GM21529 (cell line): ENCODE data around the gene ISCA2.
"Not testable (repeated sequence)": the region's sequence is repeated elsewhere in the genome, so short reads cannot be mapped to it uniquely, and the experiment has no call there.

ENCODE experiments used
- ATAC-seq: cut with Tn5 transposase; IDR thresholded peaks from one replicate; pipeline ENCODE4 v1.9.1; 2021; ENCODE audit not compliant: unreplicated experiment

The ISCA2 gene

DNA sequence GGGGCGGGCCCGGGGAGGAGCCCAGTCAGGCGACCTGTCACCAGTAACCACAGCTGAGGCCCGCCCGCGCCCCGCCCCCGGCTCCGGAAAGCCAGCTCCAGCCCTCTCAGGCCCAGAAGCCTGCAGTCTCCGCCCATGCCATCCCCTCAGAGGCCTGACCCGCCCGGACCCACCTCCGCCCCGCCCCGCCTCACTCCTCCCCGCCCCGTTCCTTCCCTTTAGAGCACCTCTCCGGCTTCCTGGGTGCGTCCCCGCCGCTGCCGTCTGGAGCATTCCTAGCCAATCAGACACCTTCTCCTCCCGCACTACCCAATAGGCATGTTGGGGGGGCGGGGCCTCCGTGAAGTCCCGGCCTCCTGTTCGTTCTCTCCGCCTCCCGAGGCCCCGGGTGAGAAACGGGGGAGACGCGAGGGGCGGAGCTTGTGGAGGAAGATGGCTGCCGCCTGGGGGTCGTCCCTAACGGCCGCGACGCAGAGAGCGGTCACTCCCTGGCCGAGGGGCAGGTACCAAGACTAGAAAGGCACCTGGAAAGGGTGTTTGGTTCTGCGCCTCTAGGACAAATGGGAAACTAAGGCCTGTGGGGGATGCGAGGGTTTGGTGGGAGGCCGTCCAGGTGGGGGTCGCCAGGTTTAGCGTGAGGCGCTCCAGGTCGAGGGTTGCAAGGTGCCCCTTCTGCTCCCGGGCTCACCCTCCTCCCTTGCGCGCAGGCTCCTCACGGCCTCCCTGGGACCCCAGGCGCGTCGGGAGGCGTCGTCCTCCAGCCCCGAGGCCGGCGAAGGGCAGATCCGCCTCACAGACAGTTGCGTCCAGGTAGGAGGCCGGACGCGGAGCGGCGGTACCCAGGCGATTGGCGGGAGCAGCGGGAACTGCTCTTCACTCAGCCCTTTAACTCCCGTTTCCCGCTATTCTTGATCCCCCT is at the start of gene ISCA2:
TSS of gene ISCA2 (plus strand) at position 423 of the 919 bp plus-strand sequence. CDS start at position 433, 10 bp downstream.
- peak; percentile 87 for ATAC-seq

DNA sequence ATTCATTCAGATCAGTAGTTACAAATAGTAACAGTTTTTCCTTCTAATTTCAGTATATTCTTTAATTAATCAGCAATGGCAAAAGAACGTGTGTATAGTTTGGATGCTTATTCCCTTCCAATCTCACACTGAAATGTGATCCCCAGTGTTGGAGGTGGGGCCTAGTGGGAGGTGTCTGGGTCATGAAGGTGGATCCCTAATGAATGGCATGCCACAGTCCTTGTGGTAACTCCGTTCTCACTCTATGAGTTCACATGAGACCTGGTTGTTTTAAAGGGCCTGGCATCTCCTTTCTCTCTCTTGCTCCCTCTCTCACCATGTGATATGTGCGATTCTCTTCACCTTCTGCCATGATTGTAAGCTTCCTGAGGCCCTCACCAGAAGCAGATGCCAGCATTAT is 48.7 kb upstream of the ISCA2 start:
- no peak for ATAC-seq

GRCh38 chr14:74454397-74454796 is 39.2 kb upstream of the ISCA2 start:
- ATAC-seq, result not testable (repeated sequence)

DNA sequence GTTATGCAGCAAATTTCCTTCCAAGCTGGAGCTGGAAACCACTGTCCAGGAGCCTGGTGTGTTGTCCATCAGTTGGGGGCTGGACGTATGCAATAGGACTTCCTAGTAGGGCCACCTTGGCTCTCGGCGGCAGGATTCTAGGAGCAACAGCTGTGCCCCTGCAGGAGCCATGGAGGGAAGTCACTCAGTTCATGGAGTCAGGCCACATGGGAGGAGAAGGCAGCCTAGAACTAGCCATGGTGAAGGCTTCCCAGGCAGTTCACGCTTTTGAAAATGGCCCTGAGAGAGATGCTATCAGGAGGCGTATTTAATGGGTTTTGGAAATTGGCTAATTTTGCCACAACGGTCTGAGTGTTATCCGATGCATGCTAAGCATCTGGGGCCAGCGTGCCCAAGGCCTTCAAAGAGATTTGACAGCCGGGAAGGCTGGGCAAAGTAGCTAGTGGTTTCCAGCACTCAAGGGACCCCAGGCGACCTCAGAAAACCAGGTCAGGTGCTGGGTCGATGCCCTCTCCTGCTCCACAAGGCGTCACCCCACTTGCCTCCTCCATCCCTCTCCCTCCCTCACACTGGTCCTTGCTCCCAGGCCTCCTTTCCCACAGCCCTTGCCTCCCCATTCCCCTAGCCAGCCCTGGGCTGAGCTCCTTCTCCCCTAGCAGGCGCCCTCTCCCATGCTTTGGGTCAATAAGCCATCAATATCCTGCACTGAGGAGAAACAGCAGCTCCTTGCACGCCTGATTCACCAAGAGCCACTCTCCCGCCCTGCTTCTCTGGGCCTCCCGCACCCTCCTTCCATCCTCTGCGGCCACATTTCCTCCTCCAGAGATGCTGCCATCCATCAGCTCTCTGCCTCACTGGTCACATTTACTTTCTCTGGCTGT is 36.6 kb upstream of the ISCA2 start:
- no peak for ATAC-seq

DNA sequence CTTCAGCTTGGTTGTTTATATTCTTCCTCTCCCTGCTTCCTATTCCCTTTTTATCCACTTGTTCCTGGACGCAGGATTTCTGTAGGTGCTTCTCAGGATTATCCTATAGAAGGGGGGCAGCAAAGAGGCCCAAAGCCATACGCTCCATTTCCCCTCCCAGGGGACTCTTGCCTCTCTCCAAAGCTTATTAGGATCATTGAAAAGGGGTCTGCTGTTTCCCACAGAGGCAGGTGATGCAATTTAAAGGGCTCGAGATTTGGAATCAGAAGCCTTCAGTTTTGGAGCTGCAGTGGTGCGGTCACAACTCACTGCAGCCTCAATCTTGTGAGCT is 36.0 kb upstream of the ISCA2 start:
- no peak for ATAC-seq

DNA sequence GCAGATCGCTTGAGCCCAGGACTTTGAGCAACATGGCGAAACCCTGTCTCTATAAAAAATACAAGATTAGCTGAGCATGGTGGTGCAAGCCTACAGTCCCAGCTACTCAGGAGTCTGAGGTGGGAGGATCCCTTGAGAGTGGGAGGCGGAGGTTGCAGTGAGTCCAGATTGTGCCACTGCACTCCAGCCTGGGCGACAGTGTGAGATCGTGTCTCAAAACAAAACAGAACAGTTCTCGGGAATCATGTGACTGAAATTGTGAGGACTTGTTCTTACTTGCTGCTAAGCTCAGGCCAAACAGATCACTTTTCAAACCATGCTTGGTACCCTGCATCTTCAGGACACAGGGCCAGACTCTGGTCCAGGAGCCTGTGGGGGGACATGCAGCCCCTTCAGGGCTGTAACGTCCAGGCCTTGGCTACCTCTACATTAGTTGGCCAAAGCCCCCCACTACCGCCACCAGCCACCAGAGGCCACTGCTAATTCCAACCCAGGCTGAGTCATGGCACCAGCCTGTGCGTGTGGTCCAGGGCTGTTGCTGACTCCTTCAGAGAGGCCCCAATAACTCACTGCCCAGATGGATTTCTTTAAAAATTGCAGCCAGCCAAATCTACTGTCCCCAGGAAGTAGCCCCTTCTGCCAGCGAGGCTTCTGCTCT is 34.1 kb upstream of the ISCA2 start:
- no peak for ATAC-seq

GRCh38 chr14:74459976-74460375 is 33.6 kb upstream of the ISCA2 start:
- no peak for ATAC-seq

- ATAC-seq, result no peak
Measured at GRCh38 chr14:74462993-74463392, 30.6 kb upstream of the ISCA2 start.

DNA sequence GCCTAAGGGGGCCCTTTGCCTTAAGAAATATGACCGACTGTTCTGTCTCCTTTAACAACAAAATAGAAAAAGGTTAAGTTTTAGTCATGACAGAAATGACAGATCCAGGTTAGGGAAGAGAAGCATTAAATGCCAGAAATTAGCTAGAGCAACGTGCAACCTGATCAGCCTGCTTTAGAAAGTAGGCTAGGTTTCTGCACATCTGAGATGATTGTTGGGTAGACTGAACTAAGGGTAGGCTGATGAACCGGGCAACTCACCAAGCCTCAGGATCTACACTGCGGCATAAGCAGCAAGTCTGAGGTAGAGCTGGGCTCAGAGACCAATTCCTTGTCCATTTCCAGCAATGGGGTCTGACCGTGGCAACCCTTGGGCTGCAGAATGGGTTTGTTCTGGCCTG is 29.9 kb upstream of the ISCA2 start:
- no peak for ATAC-seq

DNA sequence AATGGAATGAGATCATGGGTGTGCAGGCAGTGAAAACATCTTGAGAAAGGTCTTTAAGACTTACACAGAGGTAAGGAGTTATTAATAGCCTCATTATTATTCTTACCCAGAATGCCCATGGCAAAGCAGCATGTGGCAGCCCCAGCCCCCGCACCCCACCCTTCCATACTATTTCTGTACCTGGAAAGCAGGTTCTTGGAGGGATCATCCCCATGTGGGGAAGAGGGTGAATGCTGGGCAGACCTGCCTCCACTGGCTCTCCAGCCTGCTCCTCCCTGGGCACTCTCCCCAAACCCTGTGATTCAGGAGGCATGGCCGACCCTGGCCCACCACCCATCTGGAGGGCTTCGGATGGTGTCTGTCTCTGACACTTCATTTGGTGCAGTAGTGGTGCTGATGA is 28.8 kb upstream of the ISCA2 start:
- no peak for ATAC-seq

- ATAC-seq, result no peak
Measured at GRCh38 chr14:74465335-74465734, 28.2 kb upstream of the ISCA2 start.

DNA sequence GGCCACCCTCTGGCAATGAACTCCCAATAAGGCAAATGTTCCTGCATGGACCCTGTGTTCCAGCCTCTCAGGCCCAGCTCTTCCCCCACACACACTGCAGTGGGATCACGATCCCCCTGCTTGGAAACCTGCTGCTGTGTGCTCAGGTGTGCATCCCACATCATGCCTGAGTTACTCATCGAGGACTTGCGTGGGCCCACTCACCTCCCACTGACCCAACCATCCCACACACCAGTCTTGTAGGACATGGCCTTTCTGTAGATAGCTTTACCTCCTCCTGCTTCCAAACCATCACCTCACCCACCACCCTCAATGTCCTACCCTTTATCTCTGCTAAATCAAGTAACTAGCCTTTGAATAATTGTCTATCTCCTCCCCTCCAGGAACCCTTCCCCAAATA is 25.1 kb upstream of the ISCA2 start:
- ATAC-seq, result no peak

- ATAC-seq, result no peak
Measured at GRCh38 chr14:74469548-74470518, 23.7 kb upstream of the ISCA2 start.

DNA sequence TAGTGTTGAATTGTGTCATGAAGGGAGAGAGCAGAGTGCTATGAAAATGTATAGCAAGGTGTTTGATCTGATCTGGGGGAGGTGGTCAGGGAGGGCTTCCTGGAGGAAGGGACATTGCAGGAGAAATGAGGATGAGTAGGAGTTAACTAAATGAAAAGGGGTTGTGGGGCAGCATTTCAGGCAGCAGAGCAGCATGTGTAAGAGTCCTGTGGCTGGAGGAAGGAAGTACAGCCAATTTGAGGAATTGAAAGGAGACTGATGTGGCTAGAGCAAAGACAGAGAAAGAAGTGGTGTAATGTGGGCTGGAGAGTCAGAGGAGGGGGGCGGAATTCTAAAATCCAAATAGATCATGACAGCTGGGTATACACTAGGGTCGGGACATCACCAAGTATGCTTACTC is 21.0 kb upstream of the ISCA2 start:
- ATAC-seq, result no peak

GRCh38 chr14:74474376-74474775 is 19.2 kb upstream of the ISCA2 start:
- ATAC-seq, result no peak

DNA sequence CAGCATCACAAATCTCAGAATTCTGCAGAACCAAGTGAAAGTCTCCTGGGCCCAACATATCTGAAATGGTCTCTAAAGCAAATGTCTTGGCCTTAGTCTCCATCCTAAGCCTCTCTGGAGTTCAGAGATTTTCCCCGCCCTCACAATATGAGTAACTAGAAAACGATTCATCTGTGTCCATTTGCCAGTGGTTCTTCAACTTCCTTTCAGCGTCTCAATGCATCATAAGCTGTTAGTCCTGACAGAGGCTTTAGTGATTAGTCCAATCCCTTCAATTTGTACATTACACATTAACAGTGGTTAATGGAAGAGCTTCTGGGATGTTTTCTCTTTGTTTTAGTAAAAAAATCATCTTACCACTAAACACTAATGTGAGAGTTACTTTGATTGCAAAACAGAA is 17.9 kb upstream of the ISCA2 start:
- ATAC-seq, result no peak

GRCh38 chr14:74476107-74476506 is 17.5 kb upstream of the ISCA2 start:
- ATAC-seq, result no peak

- ATAC-seq, result no peak
Measured at GRCh38 chr14:74476607-74477006, 17.0 kb upstream of the ISCA2 start.

DNA sequence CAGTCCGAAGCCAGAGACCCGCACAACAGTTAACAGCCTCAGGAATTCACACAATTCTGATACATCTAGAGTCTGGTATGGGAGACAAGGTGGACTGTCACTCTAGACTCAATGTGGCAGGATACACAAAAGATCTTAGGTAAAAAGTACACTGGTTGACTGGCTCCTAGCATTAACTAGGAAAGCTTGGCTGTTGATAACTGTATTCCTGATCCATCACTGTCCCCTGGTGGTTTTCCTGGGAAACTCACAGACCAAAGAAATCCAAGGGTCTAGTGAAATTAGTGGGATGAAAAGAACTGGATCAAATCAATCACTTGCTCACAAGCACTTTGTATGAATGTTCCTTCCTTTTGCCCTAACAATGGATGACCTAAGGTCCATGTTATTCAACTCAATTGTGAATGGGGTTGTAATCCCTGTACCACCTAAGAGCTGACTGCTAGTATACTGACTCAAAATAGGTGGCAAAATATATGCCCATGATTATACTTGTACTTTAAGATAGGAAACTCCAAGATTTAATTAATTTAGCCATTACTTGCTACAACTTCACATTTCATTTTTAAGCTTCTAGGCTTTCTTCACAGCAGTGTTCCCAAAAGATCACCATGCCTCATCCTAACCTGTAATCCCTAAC is 14.4 kb upstream of the ISCA2 start:
- no peak for ATAC-seq

DNA sequence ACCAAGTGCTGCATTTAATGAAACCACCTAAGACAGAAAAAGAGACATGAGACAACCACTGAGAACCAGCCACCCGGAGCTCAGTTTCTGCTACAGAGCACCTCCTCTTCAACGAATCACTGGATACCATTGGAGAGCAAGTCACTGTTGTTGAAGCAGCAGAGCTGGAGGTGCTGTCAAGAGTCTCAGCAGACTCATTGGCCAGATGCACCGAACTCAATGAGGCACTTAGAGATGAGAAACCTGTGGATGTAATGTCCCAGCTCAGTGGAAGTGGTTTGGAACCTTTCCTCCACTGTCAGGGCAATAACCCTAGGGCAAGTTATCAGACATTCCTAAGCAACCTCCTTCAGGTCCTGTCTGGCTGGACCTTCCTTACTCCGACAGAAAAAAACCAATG is 13.5 kb upstream of the ISCA2 start:
- no peak for ATAC-seq
